Pancreas (tissue), 10 donors: ENCODE results near the gene REG1A. TPM values are rescaled to one million over a fixed set of nuclear protein-coding genes. Genes with fewer than 3 reads are reported as not detected.

ENCODE experiments used
- ATAC-seq, 4 donors: fragments of 200-7000 bp; cut with Tn5 transposase; one replicate each; pipeline versions ENCODE4 v1.8.0 to v1.9.1; 2020; ENCODE audit warnings: mild to moderate bottlenecking in 4 of 4, moderate library complexity in 4 of 4
- DNase-seq, 6 donors: peaks; one replicate each; pipeline ENCODE4 v3.0.0-alpha.2; 2020
- FAIRE-seq: peaks from 2 replicates; lab custom pipeline; 2012; peaks lifted over from hg19 to GRCh38; lab: Jason Lieb, UNC
- H3K27ac ChIP-seq, 4 donors: fragments of 200-600 bp; sonication (generic); 1 replicate in 3 of 4; 2 replicates in 1 of 4; pipeline versions ENCODE4 v1.5.0 to v1.8.0; 2020
- H3K27me3 ChIP-seq, 4 donors: fragments of 200-600 bp; one replicate each; pipeline ENCODE4 v1.8.0; 2021
- H3K36me3 ChIP-seq, 3 donors: fragments of 200-600 bp; sonication (generic) in 1 of 3; one replicate each; pipeline versions ENCODE4 v1.5.0 to v1.8.0; 2020 to 2021
- H3K4me1 ChIP-seq, 3 donors: fragments of 200-600 bp; one replicate each; pipeline ENCODE4 v1.8.0; 2021
- H3K4me3 ChIP-seq, 4 donors: fragments of 200-600 bp; sonication (generic) in 2 of 4; one replicate each; pipeline versions ENCODE4 v1.5.0 to v1.8.0; 2020 to 2021
- H3K9me3 ChIP-seq, 4 donors: fragments of 200-600 bp; one replicate each; pipeline ENCODE4 v1.8.0; 2021
- CTCF ChIP-seq, 4 donors: fragments of 200-600 bp; sonication (generic) in 3 of 4; IDR thresholded peaks; one replicate each; pipeline versions ENCODE4 v1.5.0 to v1.8.0; 2021; ENCODE audit warnings: antibody characterized with exemption in 4 of 4
- WGBS, 2 donors: extraction: QIAGEN DNeasy Blood & Tissue Kit; methylation state at CpG; one replicate each; pipeline ENCODE4 v1.1.7; 2013; 5-methylcytosine and 5-hydroxymethylcytosine counted together
- intact Hi-C, 3 donors: fragments of 100-400 bp; cut with DNase I; formaldehyde crosslinking; loops; one replicate each; pipeline versions ENCODE4 v1.11.1 to v1.14.2; 2022
- polyA plus RNA-seq, 2 donors: library from polyadenylated mRNA; stranded (reverse); fragments of 200-250 nt; gene quantifications; one replicate each; pipeline ENCODE4 v1.2.3, GENCODE V29; 2013
- total RNA-seq, 6 donors: library from RNA; stranded (reverse); fragmentation: NEBNext Ultra II Directional in 4 of 6; extraction: Animal tissue kit (Norgen Biotek cat#: 25700) in 4 of 6; gene quantifications; one replicate each; pipeline versions ENCODE4 v1.2.1 to v1.2.4, GENCODE V29; 2021 to 2023
- donor health status: healthy with polysubstance abuse.
- donor health status: DM: no; HTN: no; CAD: no; lungs with moderate emphysema.
- donor health status: DM: no; HTN: no; CAD: no.
- donor health status: control.
- donor health status: control.
- donor health status: Bipolar disorder and iron deficiency.
- donor health status: DM: yes; HTN: yes; CAD: no.
- donor health status: DM: no; HTN: no; CAD: no.
- donor health status: DM: no; HTN: no; CAD: no.
- donor health status: DM: yes; HTN: yes; CAD: no.

REG1A gene
- total and polyA plus RNA-seq, 8 donors, result 18,817 to 70,084 (median 29,951) TPM

- intact Hi-C loops, result loop anchor here in 1 of 3 donors (5.0 kb wide), 1 partner anchor 38 kb away; the partner anchor contains the start of gene REG1A
- 62 to 72% methylated on average over 3 of the region's 3 CpGs for WGBS, 2 donors
- Histone ChIP-seq H3K4me3 (peak overlapping the region in 1 of 4 donors; percentile 48), H3K9me3 (no peaks in the 10 kb centered on the region), H3K36me3 (no peaks in the 10 kb centered on the region), H3K4me1 (peaks cover 0 to 7% (median 0%) of the 10 kb centered on the region in 3 donors), H3K27ac (peak overlapping the region in 2 of 4 donors; percentile 80 to 87), H3K27me3 (no peaks in the 10 kb centered on the region)
- DNase-seq, result peak in 3 of 6 donors; percentile 40 to 57 (median 54)
- no peak for TF ChIP-seq CTCF (IDR thresholded peaks at IDR 0.05)
- FAIRE-seq, result no peak
- peak; percentile 3 to 54 (median 32) for ATAC-seq
Measured at GRCh38 chr2:79084495-79085135, 35.7 kb upstream of the REG1A start.

- no peak for FAIRE-seq
- Histone ChIP-seq H3K9me3 (no peaks in the 10 kb centered on the region), H3K36me3 (no peaks in the 10 kb centered on the region), H3K4me3 (peak overlapping the region in 3 of 4 donors; percentile 14 to 48 (median 31)), H3K27ac (peak overlapping the region in 3 of 4 donors; percentile 28 to 87 (median 80)), H3K27me3 (no peaks in the 10 kb centered on the region), H3K4me1 (peaks cover 0 to 7% (median 0%) of the 10 kb centered on the region in 3 donors)
- intact Hi-C loops, result loop anchor here in 1 of 3 donors (5.0 kb wide), 1 partner anchor 37 kb away; the partner anchor contains the start of gene REG1A
- peak; percentile 74 to 83 (median 80) for DNase-seq
- ATAC-seq, result peak; percentile 48 to 71 (median 58)
- TF ChIP-seq CTCF (IDR thresholded peaks at IDR 0.05), result no peak
- 21 to 28% methylated on average over 3 of the region's 3 CpGs for WGBS, 2 donors
Measured at GRCh38 chr2:79085382-79085781, 34.9 kb upstream of the REG1A start.

GRCh38 chr2:79086255-79086654 lies 34.0 kb upstream of the REG1A start:
- no peaks in the 10 kb centered on the region for H3K9me3 ChIP-seq
- no peak for TF ChIP-seq CTCF (IDR thresholded peaks at IDR 0.05)
- DNase-seq (peak in 1 of 6 donors; percentile 55), ATAC-seq (no peak), FAIRE-seq (no peak)
- peak overlapping the region; percentile 11 to 48 (median 22) for H3K4me3 ChIP-seq
- H3K27me3 ChIP-seq, result no peaks in the 10 kb centered on the region
- WGBS, 2 donors, result 43 to 47% methylated on average over 4 of the region's 4 CpGs
- no peaks in the 10 kb centered on the region for H3K36me3 ChIP-seq
- H3K27ac ChIP-seq, result peak overlapping the region; percentile 48 to 87 (median 66)
- intact Hi-C loops, result loop anchor here in 1 of 3 donors (5.0 kb wide), 1 partner anchor 36 kb away; the partner anchor contains the start of gene REG1A
- H3K4me1 ChIP-seq, result peaks cover 0 to 7% (median 0%) of the 10 kb centered on the region in 3 donors

- ATAC-seq, result peak; percentile 51 to 78 (median 60)
Measured at GRCh38 chr2:79087785-79088364, 32.4 kb upstream of the REG1A start, which contains the start of gene REG1B. TSS of gene REG1B (minus strand) at chr2:79087993. CDS start at chr2:79087612, 381 bp downstream.

More at GRCh38 chr2:79087785-79088364, 32.4 kb upstream of the REG1A start, which contains the start of gene REG1B:
- Histone ChIP-seq H3K9me3 (no peaks in the 10 kb centered on the region), H3K4me3 (peak within 1 kb of the TSS in 3 of 4 donors; percentile 14 to 48 (median 31)), H3K27me3 (no peaks in the 10 kb centered on the region), H3K27ac (peak within 1 kb of the TSS; percentile 48 to 87 (median 66)), H3K4me1 (peaks cover 0 to 7% (median 0%) of the 10 kb centered on the region in 3 donors), H3K36me3 (no peaks in the 10 kb centered on the region)
- DNase-seq (peak in 5 of 6 donors; percentile 45 to 92 (median 70)), FAIRE-seq (no peak)
- intact Hi-C loops, result loop anchor here in 1 of 3 donors (5.0 kb wide), 1 partner anchor 34 kb away; the partner anchor contains the start of gene REG1A
- WGBS, 2 donors, result 59 to 73% methylated on average over 2 of the region's 2 CpGs
- no peak for TF ChIP-seq CTCF (IDR thresholded peaks at IDR 0.05)
